ENCODE data around the gene FBRSL1. TPM values are rescaled to one million over a fixed set of nuclear protein-coding genes. Genes with fewer than 3 reads are reported as not detected.
"Not testable (repeated sequence)": the region's sequence is repeated elsewhere in the genome, so short reads cannot be mapped to it uniquely, and the experiment has no call there.

The FBRSL1 gene
- total RNA-seq, 1 experiment from 2014 or later, result 9.8 TPM

DNA sequence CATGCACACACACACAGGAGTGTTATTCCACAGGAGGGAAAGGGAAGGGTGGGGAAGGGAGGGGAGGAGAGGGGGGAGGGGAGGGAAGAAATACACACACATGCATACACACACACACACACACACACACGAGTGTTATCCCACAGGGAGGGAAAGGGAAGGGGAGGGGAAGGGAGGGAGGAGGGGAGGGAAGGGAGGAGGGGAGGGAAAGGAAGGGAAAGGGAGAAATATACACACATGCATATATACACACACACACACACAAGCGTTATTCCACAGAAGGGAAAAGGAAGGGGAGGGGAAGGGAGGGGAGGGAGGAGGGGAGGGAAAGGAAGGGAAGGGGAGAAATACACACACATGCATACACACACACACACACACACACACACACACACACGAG is 19.6 kb upstream of the FBRSL1 start:
- no peak for DNase-seq (ENCODE audit: low read depth)

DNA sequence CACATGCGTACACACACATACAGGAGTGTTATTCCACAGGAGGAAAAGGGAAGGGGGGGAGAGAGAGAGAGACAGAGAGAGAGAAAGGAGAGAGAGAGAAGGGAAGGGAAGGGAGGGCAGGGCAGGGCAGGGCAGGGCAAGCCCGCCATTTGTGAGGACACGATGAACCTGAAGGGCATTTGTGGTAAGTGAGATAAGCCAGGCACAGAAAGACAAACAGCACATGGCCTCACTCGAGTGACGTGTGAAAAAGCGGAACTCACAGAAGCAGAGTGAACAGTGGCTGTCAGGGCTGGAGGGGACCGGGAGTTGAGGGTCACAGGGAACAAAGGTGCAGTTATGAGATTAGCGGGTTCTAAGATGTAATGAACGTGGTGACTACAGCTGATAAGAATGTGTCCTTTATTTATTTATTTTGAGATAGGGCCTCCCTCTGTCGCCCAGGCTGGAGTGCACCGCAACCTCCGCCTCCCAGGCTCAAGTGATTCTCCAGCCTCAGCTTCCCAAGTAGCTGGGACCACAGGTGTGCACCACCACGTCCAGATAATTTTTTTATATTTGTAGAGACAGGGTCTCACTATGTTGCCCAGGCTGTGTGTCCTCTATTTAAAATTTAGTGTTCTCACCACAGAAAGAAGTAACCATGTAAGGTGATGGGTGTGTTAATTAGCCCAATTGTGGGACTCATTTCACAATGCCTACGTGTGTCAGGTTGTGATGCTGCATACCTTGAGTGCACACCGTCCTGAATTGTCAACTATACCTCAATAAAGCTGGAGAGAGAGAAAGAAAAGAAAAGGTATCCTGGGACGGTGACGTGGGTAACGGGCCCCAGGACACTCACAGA is 18.7 kb upstream of the FBRSL1 start:
- no peak for DNase-seq (ENCODE audit: low read depth)

DNA sequence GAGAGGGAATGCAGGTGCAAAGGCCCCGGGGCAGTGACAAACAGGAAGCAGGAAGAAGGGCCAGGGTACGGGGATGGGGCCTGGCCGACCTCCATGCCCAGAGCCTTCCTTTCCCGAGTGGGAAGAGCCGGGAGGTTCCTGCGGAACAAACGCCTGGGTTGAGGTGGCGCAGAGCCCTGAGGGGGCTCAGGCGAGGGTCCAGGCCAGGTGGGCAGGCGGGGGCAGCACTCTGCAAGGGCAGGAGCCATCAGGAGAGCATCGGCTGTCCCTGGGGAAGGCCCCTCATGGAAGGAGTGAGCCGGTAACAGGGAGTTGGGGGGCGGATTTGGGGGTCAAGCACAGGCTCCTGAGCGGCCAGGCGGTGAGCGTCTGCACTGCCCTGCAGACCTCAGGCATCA is 18.1 kb upstream of the FBRSL1 start:
- DNase-seq (ENCODE audit: low read depth), result no peak

DNA sequence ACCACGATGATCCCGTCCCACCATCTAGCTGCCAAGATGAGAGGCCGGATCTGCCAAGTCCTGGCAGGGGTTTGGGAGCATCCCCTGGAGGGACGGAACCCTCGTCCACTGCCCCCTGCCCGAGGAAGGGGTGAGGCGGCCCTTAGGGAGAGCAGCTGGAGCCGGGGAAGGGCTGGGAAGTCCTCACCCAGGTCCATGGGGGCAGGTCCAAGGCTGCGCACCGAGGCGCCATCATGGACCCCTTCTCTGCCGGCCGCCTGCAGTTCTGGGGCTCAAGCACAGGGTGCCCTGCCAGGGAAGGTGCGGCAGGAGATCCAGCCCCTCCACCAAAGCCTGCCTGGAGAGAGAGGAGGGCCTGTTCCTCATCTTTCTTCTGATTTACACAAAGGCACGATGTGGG is 17.6 kb upstream of the FBRSL1 start:
- no peak for DNase-seq (ENCODE audit: low read depth)

DNA sequence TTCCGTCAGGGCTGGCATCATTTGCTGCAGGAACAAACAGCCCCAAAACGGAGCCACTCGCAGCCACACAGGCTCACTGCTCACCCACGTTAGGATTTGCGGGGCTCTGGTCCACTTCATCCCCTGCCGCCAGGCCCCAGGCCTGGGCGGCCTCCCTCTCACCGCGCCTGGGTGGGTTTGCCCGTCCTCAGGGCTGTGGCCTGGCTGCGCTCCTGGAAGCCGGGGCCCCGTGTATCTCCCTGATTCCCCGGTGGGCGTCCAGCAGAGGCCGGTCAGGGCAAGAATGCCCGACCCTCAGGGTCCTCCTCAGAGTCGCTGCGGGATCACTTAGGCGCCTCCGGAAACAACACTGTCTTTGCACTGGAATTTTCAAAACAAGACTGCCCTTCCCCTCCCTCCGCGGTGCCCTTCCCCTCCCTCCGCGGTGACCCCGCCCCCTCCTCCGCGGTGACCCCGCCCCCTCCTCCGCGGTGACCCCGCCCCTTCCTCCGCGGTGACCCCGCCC is 15.7 kb upstream of the FBRSL1 start:
- no peak for DNase-seq (ENCODE audit: low read depth)

DNA sequence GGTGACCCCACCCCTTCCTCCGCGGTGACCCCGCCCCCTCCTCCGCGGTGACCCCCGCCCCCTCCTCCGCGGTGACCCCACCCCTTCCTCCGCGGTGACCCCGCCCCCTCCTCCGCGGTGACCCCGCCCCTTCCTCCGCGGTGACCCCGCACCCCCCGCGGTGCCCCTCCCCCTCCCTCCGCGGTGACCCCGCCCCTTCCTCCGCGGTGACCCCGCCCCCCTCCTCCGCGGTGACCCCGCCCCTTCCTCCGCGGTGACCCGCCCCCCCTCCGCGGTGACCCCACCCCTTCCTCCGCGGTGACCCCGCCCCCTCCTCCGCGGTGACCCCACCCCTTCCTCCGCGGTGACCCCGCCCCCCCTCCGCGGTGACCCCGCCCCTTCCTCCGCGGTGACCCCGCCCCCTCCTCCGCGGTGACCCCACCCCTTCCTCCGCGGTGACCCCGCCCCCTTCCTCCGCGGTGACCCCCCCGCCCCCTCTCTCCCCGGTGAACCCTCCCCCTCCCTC is 15.1 kb upstream of the FBRSL1 start:
- DNase-seq (ENCODE audit: low read depth), result not testable (repeated sequence)

DNA sequence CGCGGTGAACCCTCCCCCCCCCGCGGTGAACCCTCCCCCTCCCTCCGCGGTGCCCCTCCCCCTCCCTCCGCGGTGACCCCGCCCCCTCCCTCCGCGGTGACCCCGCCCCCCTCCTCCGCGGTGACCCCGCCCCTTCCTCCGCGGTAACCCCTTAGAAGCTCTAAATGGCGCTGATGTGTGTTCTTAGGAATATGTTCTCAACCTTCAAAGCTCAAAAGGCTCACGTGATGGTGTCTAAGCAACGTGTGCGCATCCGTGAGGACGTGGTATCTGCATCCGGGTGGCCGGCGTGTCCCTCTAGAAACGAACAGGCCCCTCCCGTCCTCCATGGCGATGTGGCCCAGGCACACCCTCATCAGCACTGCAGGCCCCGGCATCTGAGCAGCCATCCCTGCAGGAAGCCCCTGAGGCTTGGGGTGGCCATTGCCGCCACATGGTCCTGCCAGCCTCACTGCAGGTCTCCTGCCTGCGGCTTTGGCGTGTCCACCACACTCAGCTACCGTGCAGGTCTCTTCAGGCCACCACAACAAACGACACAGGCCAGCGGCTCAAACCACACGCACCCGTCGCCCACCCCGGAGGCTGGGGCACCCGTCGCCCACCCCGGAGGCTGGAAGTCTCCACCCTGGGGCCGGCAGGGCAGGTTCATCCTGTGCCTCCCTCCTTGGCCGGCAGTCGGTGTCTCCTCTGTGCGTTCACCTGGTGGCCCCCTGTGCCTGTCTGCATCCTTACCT is 14.5 kb upstream of the FBRSL1 start:
- no peak for DNase-seq (ENCODE audit: low read depth)

DNA sequence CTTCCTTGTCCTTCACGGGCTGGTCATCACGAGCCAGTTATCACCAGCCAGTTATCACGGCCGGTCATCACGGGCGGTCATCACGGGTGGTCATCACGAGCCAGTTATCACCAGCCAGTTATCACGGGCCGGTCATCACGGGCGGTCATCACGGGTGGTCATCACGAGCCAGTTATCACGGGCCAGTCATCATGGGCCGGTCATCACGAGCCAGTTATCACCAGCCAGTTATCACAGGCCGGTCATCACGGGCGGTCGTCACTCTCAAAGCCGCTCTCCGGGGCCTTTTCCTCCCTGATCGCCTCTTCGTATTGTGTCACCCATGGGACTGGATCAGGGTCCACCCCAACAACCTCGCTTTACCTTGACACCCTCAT is 13.9 kb upstream of the FBRSL1 start:
- no peak for DNase-seq (ENCODE audit: low read depth)

DNA sequence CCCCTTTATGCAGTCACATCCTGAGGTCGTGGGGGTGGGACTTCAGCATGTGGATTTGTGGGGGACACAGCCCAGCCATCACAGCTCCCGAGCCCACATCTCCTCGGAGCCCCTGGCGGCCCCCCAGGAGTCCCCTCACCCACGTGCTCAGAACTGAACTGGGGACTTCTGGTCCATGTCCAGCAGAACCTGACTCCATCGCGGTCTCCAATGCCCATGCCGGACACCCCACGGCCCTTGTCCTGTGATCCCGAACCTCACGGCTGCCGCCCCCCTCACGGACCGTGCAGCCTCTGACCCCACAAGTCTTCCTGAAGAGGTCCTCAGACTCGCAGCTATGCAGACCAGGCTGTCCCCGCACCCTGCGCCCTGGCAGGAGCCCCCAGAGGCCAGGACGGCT is 13.5 kb upstream of the FBRSL1 start:
- no peak for DNase-seq (ENCODE audit: low read depth)

DNA sequence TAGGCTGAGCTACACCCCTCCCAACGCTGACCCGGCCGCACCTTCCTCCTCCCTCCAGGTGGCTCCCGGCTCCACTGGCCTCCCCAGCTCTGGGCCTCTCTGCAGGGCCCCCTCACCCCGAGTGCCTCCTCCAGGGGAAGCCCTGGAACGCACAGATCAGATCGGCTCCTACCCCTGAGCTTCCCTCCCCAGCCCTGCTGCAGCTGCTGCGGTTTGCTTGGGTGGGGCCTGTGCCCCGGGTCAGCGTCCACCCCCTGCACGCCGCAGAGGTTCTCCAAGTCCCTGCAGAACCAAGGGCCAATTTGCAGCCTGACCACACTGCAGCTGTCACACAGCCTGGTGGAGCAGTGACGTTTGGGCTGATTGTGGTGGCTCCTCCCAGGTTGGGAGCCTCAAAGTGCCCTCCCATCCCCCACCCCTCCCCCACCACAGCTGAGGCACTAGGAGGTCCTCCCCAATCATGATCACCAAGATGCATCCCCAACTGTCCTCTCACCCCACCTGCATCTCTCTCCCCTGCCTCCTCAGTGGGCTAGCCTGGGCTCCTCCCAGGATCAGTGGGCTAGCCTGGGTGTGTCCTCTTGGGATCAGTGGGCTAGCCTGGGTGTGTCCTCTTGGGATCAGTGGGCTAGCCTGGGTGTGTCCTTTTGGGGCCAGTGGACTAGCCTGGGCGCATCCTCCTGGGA is 12.8 kb upstream of the FBRSL1 start:
- no peak for DNase-seq (ENCODE audit: low read depth)

DNA sequence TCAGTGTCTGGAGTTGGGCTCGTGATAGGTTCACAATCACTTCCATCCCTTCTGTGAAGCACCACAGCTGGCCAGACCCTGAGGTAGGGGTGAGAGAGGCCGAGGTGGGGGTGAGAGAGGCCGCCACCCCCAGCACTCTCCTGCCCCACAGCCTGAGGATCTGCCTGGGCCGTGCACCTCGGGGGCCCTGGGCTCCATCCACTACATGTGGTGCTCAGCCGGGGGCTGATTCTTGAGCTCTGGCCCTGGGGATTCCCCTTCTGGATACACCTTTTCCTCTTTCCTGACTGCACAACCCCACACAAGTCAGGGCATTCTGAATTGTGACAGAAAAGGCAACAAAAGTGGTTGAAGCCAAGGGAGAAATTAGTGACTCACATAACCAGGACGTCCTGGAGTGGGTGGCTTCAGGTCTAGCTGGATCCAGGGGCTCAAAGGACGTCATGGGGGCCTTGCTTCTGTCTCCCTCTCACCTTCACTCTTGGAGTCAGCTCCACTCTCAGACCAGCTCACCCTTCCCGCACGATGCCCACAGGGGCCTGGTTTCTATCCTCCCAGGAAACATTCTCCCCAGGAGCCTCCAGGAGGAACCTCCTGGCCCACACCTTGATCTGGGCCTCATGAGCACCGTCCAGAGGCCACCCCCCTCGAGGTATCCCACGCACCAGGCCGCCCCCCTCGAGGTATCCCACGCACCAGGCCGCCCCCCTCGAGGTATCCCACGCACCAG is 12.1 kb upstream of the FBRSL1 start:
- no peak for DNase-seq (ENCODE audit: low read depth)

DNA sequence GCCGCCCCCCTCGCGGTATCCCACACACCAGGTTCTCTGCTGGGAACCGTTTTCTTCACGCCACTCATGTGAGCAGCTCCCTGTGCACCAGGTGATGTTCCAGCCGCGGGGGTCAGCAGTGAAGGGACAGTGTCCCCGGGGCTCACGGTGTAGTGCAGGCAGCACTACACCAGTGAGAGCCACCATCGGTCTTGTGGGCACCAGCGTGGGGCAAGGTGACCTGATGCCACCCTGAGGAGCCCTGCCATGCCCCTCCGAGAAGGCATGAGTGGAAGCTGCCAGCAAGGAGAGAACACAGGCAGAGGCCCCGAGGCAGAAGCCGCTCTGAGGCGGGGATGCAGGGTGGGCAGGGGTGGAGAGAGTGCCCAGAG is 11.5 kb upstream of the FBRSL1 start:
- DNase-seq (ENCODE audit: low read depth), result no peak

DNA sequence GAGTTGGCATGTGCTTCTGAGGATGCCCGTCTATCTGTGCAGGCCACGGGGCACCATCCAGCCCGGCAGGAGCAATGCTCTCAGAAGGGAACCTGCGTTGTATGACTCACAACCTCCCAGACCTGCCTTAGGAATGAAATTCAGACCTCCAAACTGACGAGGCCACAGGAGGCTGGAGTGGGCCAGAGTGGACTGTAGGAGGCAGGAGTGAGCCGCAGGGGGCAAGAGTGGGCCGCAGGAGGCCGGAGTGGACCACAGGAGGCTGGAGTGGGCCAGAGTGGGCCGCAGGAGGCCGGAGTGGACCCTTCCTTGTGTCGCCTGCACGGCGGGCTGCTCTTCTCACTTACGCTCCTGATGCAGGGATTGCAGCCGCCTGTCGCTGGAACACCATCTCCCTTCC is 11.1 kb upstream of the FBRSL1 start:
- DNase-seq (ENCODE audit: low read depth), result peak; percentile 34

DNA sequence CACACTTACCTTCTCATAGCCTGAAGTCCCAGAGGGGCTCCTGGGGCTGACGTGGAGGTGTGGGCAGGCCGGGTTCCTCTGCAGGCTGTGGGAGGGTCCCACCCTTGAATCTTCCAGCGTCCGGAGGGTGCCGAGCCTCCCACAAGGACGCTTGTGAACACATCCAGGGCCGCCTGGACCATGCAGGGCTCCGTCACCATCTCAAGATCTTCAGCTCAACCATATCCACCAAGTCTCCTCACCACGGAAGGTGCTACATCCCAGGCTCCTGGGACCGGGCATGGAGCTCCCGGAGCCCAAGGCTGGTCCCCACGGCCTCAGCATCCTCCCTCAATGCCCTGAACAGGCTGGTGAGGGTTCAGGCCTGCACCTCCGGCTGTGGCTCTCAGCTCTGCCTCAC is 10.7 kb upstream of the FBRSL1 start:
- DNase-seq (ENCODE audit: low read depth), result no peak

DNA sequence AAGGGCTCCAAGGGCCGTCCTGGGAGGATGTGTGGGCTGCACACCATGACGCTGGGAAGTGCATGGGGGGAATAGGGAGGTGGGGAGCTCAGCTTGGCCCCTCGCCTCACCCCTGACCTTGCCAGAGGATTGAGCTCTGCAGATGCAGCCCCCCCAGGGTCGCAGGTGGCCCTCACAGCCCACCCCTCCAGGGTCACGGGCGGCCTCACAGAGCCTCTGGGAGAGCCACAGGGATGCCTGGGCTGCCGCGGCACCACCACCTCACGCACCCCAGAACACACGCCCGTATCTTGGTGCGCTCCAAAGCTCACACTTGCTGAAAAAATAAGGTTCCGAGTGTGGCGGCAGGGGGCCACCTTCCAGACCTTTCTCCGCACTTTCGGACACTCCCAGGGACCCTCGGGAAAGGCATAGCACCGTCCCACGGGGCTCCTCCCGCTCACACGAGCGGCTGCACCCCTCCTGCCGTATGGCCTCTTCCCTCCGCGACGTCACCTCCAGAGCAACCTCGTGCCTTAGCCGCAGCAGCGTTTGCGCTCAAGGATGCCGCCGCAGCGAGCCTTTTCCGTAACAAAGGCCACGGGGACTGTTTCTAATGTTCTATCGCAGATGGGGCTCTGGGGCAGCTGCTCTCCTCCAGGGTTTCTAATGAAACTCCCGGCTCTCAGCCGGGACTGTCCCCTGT is 9.9 kb upstream of the FBRSL1 start:
- no peak for DNase-seq (ENCODE audit: low read depth)

DNA sequence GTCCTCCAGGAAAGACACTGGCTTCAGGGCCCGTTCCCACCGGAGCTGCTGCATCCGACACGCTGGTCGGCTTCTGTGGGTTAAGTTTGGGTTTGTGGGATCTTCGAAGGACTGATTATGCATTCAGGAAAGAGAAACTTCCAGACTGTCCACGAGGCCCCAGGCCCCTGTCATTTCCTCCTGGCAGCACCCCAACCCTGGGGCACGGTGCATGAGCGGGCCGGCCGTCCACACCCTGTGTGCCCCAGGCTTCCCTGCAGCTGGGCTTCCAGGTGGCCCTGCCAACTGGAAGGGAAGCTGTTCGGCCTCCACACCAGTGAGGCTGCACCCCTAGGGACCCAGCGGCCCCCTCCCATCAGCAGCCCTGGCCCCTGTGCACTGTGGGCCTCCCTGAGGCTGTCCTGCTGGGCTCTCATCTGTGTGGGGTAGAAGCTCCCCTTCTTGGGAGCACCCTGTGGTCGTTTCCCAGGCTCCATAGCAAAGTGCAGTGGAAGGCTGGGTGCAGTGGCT is 9.3 kb upstream of the FBRSL1 start:
- DNase-seq (ENCODE audit: low read depth), result no peak

DNA sequence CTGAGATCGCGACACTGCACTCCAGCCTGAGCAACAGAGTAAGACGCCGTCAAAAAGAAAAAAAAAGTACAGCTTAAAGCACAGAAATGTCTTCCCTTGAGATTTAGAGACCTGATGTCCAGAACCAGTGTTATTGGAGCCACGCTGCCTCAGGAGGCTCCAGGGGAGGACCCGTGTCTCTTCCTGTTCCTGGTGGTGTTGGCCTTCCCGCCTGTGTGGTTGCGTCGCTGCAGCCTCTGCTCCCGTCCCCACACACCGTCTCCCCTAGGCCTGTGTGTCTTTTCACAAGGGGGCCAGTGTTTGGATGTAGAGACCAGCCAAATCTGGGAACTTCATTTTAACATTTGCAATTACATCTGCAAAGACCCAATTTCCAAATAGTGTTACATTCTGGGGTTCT is 8.6 kb upstream of the FBRSL1 start:
- DNase-seq (ENCODE audit: low read depth), result no peak

DNA sequence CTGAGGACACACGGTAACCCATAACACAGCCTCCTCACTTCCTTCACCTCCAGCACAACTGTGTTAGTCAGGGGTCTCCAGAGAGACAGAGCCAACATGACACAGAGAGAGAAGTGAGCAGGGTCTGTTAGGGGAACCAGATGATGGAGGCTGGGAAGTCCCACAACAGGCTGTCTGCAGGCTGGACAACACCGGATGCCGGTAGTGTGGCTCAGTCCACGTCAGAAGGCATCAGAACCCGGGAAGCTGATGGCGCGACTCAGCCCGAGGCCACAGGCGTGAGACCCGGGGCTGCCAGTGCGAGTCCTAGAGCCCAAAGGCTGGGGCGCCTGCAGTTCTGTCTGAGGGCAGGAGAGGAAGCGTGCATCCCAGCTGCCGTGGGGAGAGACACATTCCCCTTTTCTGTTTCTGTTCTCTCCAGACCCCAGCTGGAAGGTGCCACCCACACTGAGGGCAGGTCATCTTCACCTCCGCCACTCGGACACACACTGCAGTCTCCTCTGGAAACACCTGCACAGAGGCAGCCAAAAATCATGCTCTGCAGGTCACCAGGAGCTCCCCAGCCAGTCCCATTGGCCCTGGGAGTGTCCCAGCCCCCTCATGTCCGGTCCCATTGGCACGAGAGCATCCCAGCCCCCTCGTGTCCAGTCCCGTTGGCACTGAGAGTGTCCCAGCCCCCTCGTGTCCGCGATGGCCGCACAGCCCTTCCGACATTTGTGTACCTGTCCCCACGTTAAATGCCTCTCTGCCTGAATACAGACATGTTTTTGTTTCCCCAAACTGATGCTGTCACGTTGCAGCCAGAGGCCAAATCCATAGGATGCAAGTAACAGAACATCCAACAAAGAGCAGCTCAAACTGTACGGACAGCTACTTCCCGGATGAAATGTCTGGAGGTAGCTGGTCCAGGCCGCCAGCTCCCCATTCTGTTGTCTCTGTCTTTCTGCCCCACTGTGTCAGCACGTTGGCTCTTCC is 7.9 kb upstream of the FBRSL1 start:
- DNase-seq (ENCODE audit: low read depth), result no peak

DNA sequence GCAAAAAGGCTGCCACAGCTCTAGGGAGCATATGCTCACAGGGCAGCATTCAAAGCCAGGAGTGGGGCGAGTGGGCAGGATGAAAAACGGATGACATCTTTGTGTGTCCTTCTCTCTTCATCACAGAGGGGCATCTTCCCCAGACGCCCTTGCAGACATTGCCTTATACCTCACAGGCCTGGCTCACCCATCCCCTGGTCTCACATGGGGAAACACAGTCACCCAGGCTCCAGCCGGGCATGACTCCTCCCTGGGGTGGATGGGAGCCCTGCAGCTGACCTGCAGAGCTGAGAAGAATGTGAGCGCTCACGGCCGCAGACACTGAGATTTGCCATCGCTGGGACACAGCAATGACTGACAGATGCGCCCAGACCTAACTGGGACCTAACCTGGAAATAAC is 7.2 kb upstream of the FBRSL1 start:
- DNase-seq (ENCODE audit: low read depth), result no peak

DNA sequence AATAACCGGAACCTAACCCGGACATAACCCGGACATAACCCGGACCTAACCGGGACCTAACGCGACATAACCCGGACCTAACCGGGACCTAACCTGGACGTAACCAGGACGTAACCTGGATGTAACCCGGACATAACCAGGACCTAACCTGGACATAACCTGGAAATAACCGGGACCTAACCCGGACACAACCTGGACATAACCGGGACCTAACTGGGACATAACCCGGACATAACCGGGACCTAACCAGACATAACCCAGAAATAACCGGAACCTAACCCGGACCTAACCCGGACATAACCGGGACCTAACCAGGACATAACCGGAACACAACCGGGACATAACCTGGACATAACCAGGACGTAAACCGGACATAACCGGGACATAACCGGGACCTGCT is 6.7 kb upstream of the FBRSL1 start:
- no peak for DNase-seq (ENCODE audit: low read depth)
